Stomach (tissue), 4 donors: ENCODE measurements around the gene FBXO47.

ENCODE experiments used
- CTCF ChIP-seq, 7 experiments: fragments of 450-650 bp in 4 of 7; fragments of 200-600 bp in 3 of 7; sonication (generic) in 3 of 7; IDR thresholded peaks; one replicate each; pipeline ENCODE4 v1.5.1; 2016 to 2019; ENCODE audit warnings: antibody characterized with exemption in 7 of 7, control low read depth in 2 of 7, mild to moderate bottlenecking in 1 of 7
- EP300 ChIP-seq: sonication (generic); formaldehyde crosslinking; IDR thresholded peaks from one replicate; pipeline ENCODE4 v1.6.1; 2017; ENCODE audit warnings: antibody characterized with exemption
- POLR2A ChIP-seq, 4 donors: fragments of 450-650 bp; IDR thresholded peaks; one replicate each; pipeline ENCODE4 v1.6.1; 2016; ENCODE audit warnings: antibody characterized with exemption in 4 of 4, control low read depth in 2 of 4, mild to moderate bottlenecking in 1 of 4, moderate library complexity in 1 of 4
- POLR2AphosphoS5 ChIP-seq, 3 donors: sonication (generic); formaldehyde crosslinking; IDR thresholded peaks; one replicate each; pipeline ENCODE4 v1.6.1; 2016; ENCODE audit warnings: antibody characterized with exemption in 3 of 3

- no peak for TF ChIP-seq POLR2A (IDR thresholded peaks at IDR 0.05)
- no peak for TF ChIP-seq CTCF (IDR thresholded peaks at IDR 0.05)
- no peak for TF ChIP-seq EP300
- TF ChIP-seq POLR2AphosphoS5 (IDR thresholded peaks at IDR 0.05) = no peak
These were observed 72.9 kb downstream of the FBXO47 start for GRCh38 chr17:38894276-38894675.
